HG03025 (cell line): ENCODE data around the gene MAGIX.
A peak's percentile ranks its signal among the peaks of the same experiment; 100 is the strongest.

Experiments
- ATAC-seq: cut with Tn5 transposase; IDR thresholded peaks from one replicate; pipeline ENCODE4 v1.9.1; 2021; ENCODE audit warnings: mild to moderate bottlenecking, moderate library complexity; ENCODE audit not compliant: unreplicated experiment, low FRiP score

The MAGIX gene

GRCh38 chrX:49179358-49179757 is 16.8 kb downstream of the MAGIX start:
- ATAC-seq = no peak

GRCh38 chrX:49183701-49184281 is 21.2 kb downstream of the MAGIX start:
- no peak for ATAC-seq

DNA sequence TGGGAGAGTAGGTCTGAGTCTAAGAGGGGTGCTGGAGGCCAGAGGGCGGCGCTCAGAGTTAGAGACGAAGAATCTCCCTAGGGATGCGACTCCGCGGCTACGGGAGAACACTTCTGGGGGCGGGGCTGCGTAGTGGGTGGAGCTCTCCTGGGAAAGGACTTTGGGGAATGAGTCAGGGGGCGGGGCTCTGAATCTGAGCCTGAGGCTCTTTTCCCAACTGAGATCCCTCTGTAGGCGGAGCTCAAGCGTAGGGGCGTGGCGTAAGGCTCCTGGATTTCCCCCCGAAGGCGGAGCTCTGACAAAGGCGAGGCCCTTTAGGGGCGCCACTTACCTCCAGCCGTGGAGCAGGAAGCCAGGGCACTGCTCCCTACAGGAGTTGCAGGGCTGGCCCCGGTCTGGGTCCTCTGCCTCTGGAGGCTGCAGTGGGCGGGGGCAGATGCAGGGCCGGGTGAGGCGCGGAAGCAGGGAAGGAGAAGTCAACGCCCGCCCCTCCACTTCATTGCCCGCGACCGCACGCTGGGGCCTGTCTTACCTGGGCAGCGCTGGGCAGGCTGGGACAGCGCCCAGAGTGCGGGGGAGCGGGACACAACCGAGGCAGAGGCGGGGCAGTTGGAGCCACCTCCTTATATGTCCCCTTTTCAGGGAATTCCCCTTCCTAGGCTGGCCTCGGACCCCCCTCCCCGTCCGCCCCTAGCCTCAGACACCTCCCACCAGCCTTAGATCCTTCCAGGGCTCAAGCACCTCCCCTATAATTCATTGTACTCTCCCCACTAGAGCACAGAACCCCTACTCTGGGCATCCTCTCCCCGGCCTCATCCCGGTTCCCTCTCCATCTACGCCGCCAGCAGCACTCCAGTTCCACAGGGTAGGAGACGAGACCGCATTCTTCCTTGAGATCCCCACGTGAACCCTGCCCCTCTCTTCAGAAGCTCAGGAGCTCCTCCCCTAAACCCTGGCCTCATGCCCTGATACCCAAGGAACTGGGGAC is 22.0 kb downstream of the MAGIX start:
- no peak for ATAC-seq

- no peak for ATAC-seq
Observed at GRCh38 chrX:49186125-49187027, 23.8 kb downstream of the MAGIX start, which contains the start of gene PRICKLE3. TSS of gene PRICKLE3 (minus strand) at chrX:49186373. CDS start at chrX:49186297, 76 bp downstream.

DNA sequence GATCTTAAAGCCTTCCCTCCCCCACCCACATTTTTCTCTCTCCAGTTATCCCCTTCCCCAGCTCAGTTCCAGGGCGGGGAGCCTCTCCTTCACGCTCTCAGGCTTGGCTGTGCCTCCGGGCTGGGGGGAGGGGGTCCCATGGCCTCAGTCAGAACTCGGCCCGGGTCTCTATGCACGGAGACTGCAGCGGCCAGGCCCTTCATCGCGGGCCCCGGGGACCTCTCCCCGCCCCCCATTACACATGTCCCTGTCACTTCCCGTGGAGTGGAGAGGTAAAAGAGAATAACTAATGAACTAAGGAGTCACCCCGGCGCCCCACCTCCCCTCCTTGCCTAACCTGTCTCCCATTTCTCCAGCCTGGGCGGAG is 24.5 kb downstream of the MAGIX start:
- ATAC-seq = no peak

DNA sequence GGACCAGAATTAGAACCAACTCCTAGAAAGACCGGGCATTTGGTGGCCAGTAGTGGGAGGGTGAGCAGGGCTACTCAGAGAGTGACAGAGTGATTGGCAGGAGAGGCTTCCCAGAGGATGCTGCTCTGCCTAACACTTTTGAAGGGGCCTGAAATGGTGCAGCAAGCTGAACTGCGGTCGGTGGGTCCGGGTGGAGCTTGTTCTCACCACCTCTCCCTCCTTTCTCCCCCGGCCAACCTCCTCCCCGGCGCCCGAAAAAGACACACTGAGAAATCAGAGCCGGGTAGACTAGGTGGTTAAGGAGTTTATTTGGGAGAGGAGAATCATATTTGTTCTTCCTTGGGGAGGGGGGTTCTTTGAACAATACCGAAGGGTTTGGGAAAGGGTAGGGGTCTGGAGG is 25.0 kb downstream of the MAGIX start:
- ATAC-seq = no peak

GRCh38 chrX:49188468-49189076 is 26.0 kb downstream of the MAGIX start:
- no peak for ATAC-seq

GRCh38 chrX:49189606-49190005 is 27.0 kb downstream of the MAGIX start:
- ATAC-seq = no peak

DNA sequence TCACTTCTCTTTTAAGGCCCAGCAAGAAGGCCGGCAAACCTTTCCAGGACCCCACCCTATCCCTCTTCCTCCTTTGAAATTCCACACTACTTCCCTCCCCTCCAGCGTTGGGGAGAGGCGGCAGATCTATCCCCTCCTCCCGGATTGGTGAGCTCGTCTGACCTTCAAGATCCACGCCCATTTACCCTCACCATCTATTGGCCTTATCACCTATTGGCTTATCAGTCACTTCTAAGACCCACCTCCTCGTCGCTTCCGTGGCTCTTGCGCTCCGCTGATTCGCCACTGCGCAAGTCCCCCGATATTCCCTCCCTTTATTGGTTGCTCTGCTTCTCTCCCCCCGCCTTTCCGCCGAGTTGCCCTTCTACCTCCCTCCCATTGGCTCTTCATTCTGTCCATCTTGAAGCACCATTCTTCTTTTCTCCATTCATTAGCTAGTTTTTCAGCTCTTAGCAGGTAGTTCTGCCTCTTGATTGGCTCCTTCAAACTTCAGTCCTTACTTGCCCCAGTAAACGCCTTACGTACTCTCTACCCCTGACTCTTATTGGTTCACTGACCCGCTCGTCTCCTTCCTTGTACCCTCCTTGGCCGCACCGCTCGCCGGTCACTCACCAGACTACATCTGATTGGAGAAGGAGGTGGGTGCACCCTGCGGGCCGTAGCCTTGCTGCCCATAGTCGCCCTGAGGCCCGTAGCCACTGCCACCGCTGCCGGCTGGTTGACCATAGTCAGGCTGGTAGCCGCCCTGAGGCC is 28.4 kb downstream of the MAGIX start:
- ATAC-seq = peak; percentile 89

- no peak for ATAC-seq
Observed at GRCh38 chrX:49191574-49192011, 29.0 kb downstream of the MAGIX start.

GRCh38 chrX:49192722-49193328 is 30.3 kb downstream of the MAGIX start:
- ATAC-seq = no peak

DNA sequence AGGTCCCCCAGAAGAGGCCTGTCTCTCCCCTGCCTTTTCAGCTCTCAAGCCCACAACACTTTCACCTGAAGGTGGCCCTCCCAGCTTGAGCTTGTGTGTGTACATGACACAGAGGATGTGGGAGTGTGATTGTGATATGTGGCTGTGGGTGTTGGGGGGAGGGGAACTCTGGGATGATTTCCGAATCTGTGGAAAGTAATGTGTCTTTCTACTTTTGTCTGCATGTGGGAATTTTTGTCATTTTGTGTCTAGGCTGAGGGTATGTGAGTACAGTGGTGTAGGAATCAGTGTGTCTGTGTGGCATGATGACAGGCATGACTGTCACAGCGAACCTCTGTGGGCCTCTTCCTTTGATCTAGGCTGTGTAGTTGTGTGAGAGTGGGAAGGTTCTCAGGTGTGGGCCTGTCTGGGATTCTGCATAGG is 31.0 kb downstream of the MAGIX start:
- ATAC-seq = no peak

GRCh38 chrX:49197543-49198087 is 35.1 kb downstream of the MAGIX start:
- no peak for ATAC-seq

GRCh38 chrX:49198540-49199314 is 36.2 kb downstream of the MAGIX start:
- ATAC-seq = no peak

DNA sequence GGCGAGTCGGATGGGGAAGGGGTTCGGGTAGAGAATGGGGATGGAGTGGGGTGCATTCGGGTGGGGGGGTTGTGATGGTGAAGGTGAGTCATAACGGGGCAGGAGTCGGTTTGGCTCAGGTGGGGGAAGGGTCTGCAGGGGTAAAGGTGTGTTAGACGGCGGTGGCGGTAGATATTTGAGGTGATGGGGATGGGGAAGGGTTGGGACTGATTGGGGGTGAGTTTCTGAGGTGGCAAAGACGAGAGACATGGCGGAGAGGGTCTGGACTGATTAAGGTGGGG is 36.7 kb downstream of the MAGIX start:
- ATAC-seq = no peak

- peak; percentile 78 for ATAC-seq
Observed at GRCh38 chrX:49199906-49200771, 37.6 kb downstream of the MAGIX start, which contains the start of gene SYP. TSS of gene SYP (minus strand) at chrX:49200193. CDS start at chrX:49200186, 7 bp downstream.

GRCh38 chrX:49202022-49202421 is 39.5 kb downstream of the MAGIX start:
- ATAC-seq = no peak
